Parathyroid adenoma (tissue), 2 donors: ENCODE measurements around the gene DIO3.

Source experiments
- H2AFZ ChIP-seq: fragments of 300-600 bp; sonication (generic); one replicate; pipeline ENCODE4 v1.7.0; 2017; ENCODE audit warnings: antibody characterized with exemption, mild to moderate bottlenecking
- H3K27ac ChIP-seq: fragments of 300-600 bp; sonication (generic); one replicate; pipeline ENCODE4 v1.7.0; 2017
- H3K27me3 ChIP-seq: fragments of 300-600 bp; sonication (generic); one replicate; pipeline ENCODE4 v1.7.0; 2017; ENCODE audit warnings: low read length; ENCODE audit not compliant: control insufficient read depth, insufficient read depth
- H3K36me3 ChIP-seq: fragments of 300-600 bp; sonication (generic); one replicate; pipeline ENCODE4 v1.7.0; 2017; ENCODE audit warnings: low read length; ENCODE audit not compliant: control insufficient read depth, insufficient read depth
- H3K4me1 ChIP-seq: fragments of 300-600 bp; sonication (generic); one replicate; pipeline ENCODE4 v1.7.0; 2017; ENCODE audit warnings: control low read depth
- H3K4me2 ChIP-seq: fragments of 300-600 bp; sonication (generic); one replicate; pipeline ENCODE4 v1.7.0; 2017; ENCODE audit warnings: low read length
- H3K4me3 ChIP-seq: fragments of 300-600 bp; sonication (generic); one replicate; pipeline ENCODE4 v1.7.0; 2017; ENCODE audit warnings: low read depth, low read length
- H3K79me2 ChIP-seq: fragments of 300-600 bp; sonication (generic); one replicate; pipeline ENCODE4 v1.7.0; 2017; ENCODE audit warnings: control low read depth
- H3K9ac ChIP-seq: fragments of 300-600 bp; sonication (generic); one replicate; pipeline ENCODE4 v1.7.0; 2017; ENCODE audit warnings: mild to moderate bottlenecking
- H3K9me3 ChIP-seq: fragments of 300-600 bp; sonication (generic); one replicate; pipeline ENCODE4 v1.7.0; 2017; ENCODE audit warnings: low read length; ENCODE audit not compliant: control insufficient read depth
- CTCF ChIP-seq: fragments of 300-600 bp; sonication (generic); IDR thresholded peaks from one replicate; pipeline ENCODE4 v1.7.0; 2017; ENCODE audit warnings: antibody characterized with exemption, mild to moderate bottlenecking
- donor health status: primary hyperparathyroidism.

Gene DIO3

GRCh38 chr14:101563654-101564443 lies 2.6 kb downstream of the DIO3 start:
- no peak overlapping the region for H3K4me3 ChIP-seq
- no peak for TF ChIP-seq CTCF
- no peak overlapping the region for H2AFZ ChIP-seq
- no peaks in the 10 kb centered on the region for H3K79me2 ChIP-seq
- no peaks in the 10 kb centered on the region for H3K36me3 ChIP-seq
- H3K9ac ChIP-seq, result no peak overlapping the region
- H3K4me2 ChIP-seq, result no peak overlapping the region
- H3K9me3 ChIP-seq, result no peaks in the 10 kb centered on the region
- H3K27me3 ChIP-seq, result peaks cover 13% of the 10 kb centered on the region
- H3K4me1 ChIP-seq, result no peaks in the 10 kb centered on the region
- H3K27ac ChIP-seq, result no peak overlapping the region

- Histone ChIP-seq H3K4me3 (peak overlapping the region; percentile 19), H3K27ac (no peak overlapping the region), H3K4me1 (no peaks in the 10 kb centered on the region), H3K9me3 (no peaks in the 10 kb centered on the region), H3K4me2 (peak overlapping the region; percentile 62), H3K27me3 (peaks cover 13% of the 10 kb centered on the region), H3K36me3 (no peaks in the 10 kb centered on the region), H2AFZ (no peak overlapping the region), H3K9ac (no peak overlapping the region), H3K79me2 (no peaks in the 10 kb centered on the region)
- no peak for TF ChIP-seq CTCF
Observed at GRCh38 chr14:101564444-101564776, 3.1 kb downstream of the DIO3 start.

- Histone ChIP-seq H3K4me3 (peak overlapping the region; percentile 19), H3K9me3 (no peaks in the 10 kb centered on the region), H3K27ac (no peak overlapping the region), H3K27me3 (peaks cover 13% of the 10 kb centered on the region), H3K4me1 (no peaks in the 10 kb centered on the region), H3K79me2 (no peaks in the 10 kb centered on the region), H3K4me2 (peak overlapping the region; percentile 62), H3K9ac (no peak overlapping the region), H3K36me3 (no peaks in the 10 kb centered on the region), H2AFZ (no peak overlapping the region)
- TF ChIP-seq CTCF, result no peak
Observed at GRCh38 chr14:101564819-101565698, 3.8 kb downstream of the DIO3 start.

GRCh38 chr14:101567252-101567651 lies 6.0 kb downstream of the DIO3 start:
- Histone ChIP-seq H3K4me2 (no peak overlapping the region), H2AFZ (no peak overlapping the region), H3K27ac (no peak overlapping the region), H3K79me2 (no peaks in the 10 kb centered on the region), H3K36me3 (no peaks in the 10 kb centered on the region), H3K9ac (no peak overlapping the region), H3K27me3 (peaks cover 13% of the 10 kb centered on the region), H3K9me3 (no peaks in the 10 kb centered on the region), H3K4me1 (no peaks in the 10 kb centered on the region), H3K4me3 (no peak overlapping the region)
- no peak for TF ChIP-seq CTCF
